NCI-H82 treated with DMSO at 0.1 percent for 48 hours (cell line): ENCODE data around the gene HOATZ.
A peak's percentile ranks its signal among the peaks of the same experiment; 100 is the strongest.

Experiments
- DNase-seq: peaks from one replicate; lab custom pipeline; 2025; ENCODE audit not compliant: unreplicated experiment; lab: John Stamatoyannopoulos, UW

HOATZ gene

GRCh38 chr11:111514216-111515031, at the start of gene HOATZ:
Gene HOATZ (plus strand): TSS chr11:111514778. CDS start chr11:111514785, 7 bp downstream.
- DNase-seq, result no peak

GRCh38 chr11:111465400-111465799, 49.2 kb upstream of the HOATZ start:
- no peak for DNase-seq

- no peak for DNase-seq
These were observed 48.0 kb upstream of the HOATZ start for GRCh38 chr11:111466615-111467014.

GRCh38 chr11:111469200-111469599, 45.4 kb upstream of the HOATZ start:
- peak; percentile 60 for DNase-seq

GRCh38 chr11:111472228-111472627, 42.4 kb upstream of the HOATZ start:
- DNase-seq, result no peak

GRCh38 chr11:111474432-111474831, 40.1 kb upstream of the HOATZ start:
- no peak for DNase-seq

GRCh38 chr11:111476366-111476765, 38.2 kb upstream of the HOATZ start:
- DNase-seq, result no peak

- peak; percentile 32 for DNase-seq
These were observed 37.6 kb upstream of the HOATZ start for GRCh38 chr11:111476956-111477355.

GRCh38 chr11:111477898-111478297, 36.7 kb upstream of the HOATZ start:
- DNase-seq, result no peak

GRCh38 chr11:111479666-111480065, 34.9 kb upstream of the HOATZ start:
- DNase-seq, result no peak

- no peak for DNase-seq
These were observed 31.1 kb upstream of the HOATZ start for GRCh38 chr11:111483431-111483830.

- DNase-seq, result no peak
These were observed 24.1 kb upstream of the HOATZ start for GRCh38 chr11:111490496-111490895.

GRCh38 chr11:111494040-111494439, 20.5 kb upstream of the HOATZ start:
- DNase-seq, result peak; percentile 75

- no peak for DNase-seq
These were observed 15.1 kb upstream of the HOATZ start for GRCh38 chr11:111499483-111499882.

GRCh38 chr11:111500481-111500880, 14.1 kb upstream of the HOATZ start:
- DNase-seq, result no peak

- no peak for DNase-seq
These were observed 12.0 kb upstream of the HOATZ start for GRCh38 chr11:111502611-111503010.

- no peak for DNase-seq
These were observed 4.3 kb upstream of the HOATZ start for GRCh38 chr11:111510311-111510710.

- no peak for DNase-seq
These were observed 2.0 kb upstream of the HOATZ start, which contains the start of gene BTG4 for GRCh38 chr11:111512296-111513239. Gene BTG4 (minus strand): TSS chr11:111512386. CDS start chr11:111498776, 13,610 bp downstream.

- DNase-seq, result no peak
These were observed 1.4 kb upstream of the HOATZ start for GRCh38 chr11:111513240-111513605.

GRCh38 chr11:111515591-111515990, 1.0 kb downstream of the HOATZ start:
- DNase-seq, result peak; percentile 26

GRCh38 chr11:111518668-111519067, 4.1 kb downstream of the HOATZ start:
- DNase-seq, result no peak

GRCh38 chr11:111520560-111520959, 6.0 kb downstream of the HOATZ start:
- DNase-seq, result no peak
